Fibroblast of lung (primary cell): Measurements from ENCODE around the gene SCUBE3. TPM values are rescaled to one million over a fixed set of nuclear protein-coding genes. Genes with fewer than 3 reads are reported as not detected.

Source experiments
- DNase-seq, 2 donors: peaks; one replicate each; pipeline versions ENCODE4 v3.0.0 to v3.0.0-alpha.2; 2010; ENCODE audit warnings: low read depth in 2 of 2
- H2AFZ ChIP-seq: 2 replicates; pipeline ENCODE4 v1.5.1; 2012; ENCODE audit warnings: low read length, control low read depth, inconsistent platforms
- H3K27ac ChIP-seq: 2 replicates; pipeline ENCODE4 v1.5.1; 2011; ENCODE audit warnings: low read length, control low read depth; ENCODE audit not compliant: insufficient read depth
- H3K27me3 ChIP-seq: 2 replicates; pipeline ENCODE4 v1.5.1; 2011; ENCODE audit warnings: mild to moderate bottlenecking, low read length; ENCODE audit not compliant: control insufficient read depth, insufficient read depth
- H3K36me3 ChIP-seq: 2 replicates; pipeline ENCODE4 v1.5.1; 2011; ENCODE audit warnings: low read length; ENCODE audit not compliant: control insufficient read depth, insufficient read depth
- H3K4me1 ChIP-seq: 2 replicates; pipeline ENCODE4 v1.5.1; 2011; ENCODE audit warnings: low read length; ENCODE audit not compliant: control insufficient read depth, insufficient read depth; ENCODE audit errors: extremely low read depth
- H3K4me2 ChIP-seq: 2 replicates; pipeline ENCODE4 v1.5.1; 2011; ENCODE audit warnings: low read length, control low read depth; ENCODE audit not compliant: insufficient read depth; ENCODE audit errors: extremely low read depth
- H3K4me3 ChIP-seq, 4 experiments: fragments of 200-600 bp in 1 of 4; sonication (generic) in 1 of 4; replicated peaks in 1 of 4; 2 replicates each; pipeline ENCODE4 v1.5.1; 2011 to 2016; ENCODE audit warnings: low read length in 4 of 4, low read depth in 3 of 4, mild to moderate bottlenecking in 3 of 4, control low read depth in 2 of 4, inconsistent platforms in 1 of 4, mixed read lengths in 1 of 4; ENCODE audit not compliant: insufficient read depth in 1 of 4; ENCODE audit errors: control extremely low read depth in 1 of 4
- H3K79me2 ChIP-seq: 2 replicates; pipeline ENCODE4 v1.5.1; 2012; ENCODE audit warnings: mild to moderate bottlenecking, low read length, inconsistent platforms; ENCODE audit not compliant: control insufficient read depth, insufficient read depth
- H3K9ac ChIP-seq: 2 replicates; pipeline ENCODE4 v1.5.1; 2011; ENCODE audit warnings: mild to moderate bottlenecking, low read length, control low read depth; ENCODE audit not compliant: insufficient read depth
- H3K9me3 ChIP-seq: 2 replicates; pipeline ENCODE4 v1.5.1; 2012; ENCODE audit warnings: low read depth, low read length; ENCODE audit not compliant: control insufficient read depth, insufficient read depth
- H4K20me1 ChIP-seq: 2 replicates; pipeline ENCODE4 v1.5.1; 2011; ENCODE audit warnings: low read length; ENCODE audit not compliant: control insufficient read depth, insufficient read depth; ENCODE audit errors: extremely low read depth
- EZH2 ChIP-seq: IDR thresholded peaks from 2 replicates; pipeline ENCODE4 v1.5.1; 2012; ENCODE audit warnings: low read length, control low read depth, mild to moderate bottlenecking; ENCODE audit errors: missing control alignments
- polyA plus RNA-seq, 2 donors: library from polyadenylated mRNA; depleted of rRNA in 1 of 2; stranded (reverse) in 1 of 2; unstranded in 1 of 2; fragments of >200 nt; gene quantifications; 2 replicates each; pipeline ENCODE4 v1.2.1, GENCODE V29; 2011 to 2012; ENCODE audit warnings: missing spikeins in 1 of 2
- total RNA-seq: library from RNA; depleted of rRNA; stranded (reverse); fragments of >200 nt; gene quantifications from 2 replicates; pipeline ENCODE4 v1.2.1, GENCODE V29; 2014
- TF ChIP-seq, protein P1 (sequence below), 2 donors: IDR thresholded peaks in 1 of 2; conservative IDR thresholded peaks in 1 of 2; 1 replicate in 1 of 2; 2 replicates in 1 of 2; pipeline ENCODE4 v1.5.1; 2011 to 2012; ENCODE audit warnings: low read length in 2 of 2, control low read depth in 1 of 2, inconsistent platforms in 1 of 2, low read depth in 1 of 2, mild to moderate bottlenecking in 1 of 2

Gene SCUBE3
- total and polyA plus RNA-seq, 2 donors (not counting 1 experiment from before 2014, with no cell fraction given): under 0.01 to 1.2 TPM

DNA sequence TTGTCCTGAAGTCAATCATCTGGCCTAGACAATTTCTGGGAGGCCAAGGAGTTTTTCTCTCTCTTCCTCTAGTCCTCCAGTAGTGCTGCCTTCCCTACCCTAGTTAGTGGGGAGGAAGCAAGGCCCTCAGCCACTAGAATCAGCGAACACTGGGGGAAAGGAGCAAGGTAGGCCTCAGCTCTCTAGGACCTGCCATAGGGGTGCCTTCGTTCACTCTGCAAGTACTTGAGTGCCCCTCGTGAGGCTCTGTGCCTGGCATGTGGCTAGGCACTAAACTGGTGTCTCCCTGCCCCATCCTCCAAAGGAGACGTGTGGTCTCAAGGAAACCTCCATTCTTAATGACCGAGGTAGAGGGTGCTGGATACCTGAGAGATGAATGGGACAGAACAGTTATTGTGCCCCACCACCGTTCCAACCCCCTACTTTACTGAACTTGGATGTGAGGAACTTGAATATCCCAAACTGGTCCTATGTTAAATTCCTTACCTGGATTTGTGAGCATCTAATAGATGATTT, 84.9 kb downstream of the SCUBE3 start:
- no peak overlapping the region for H3K9ac ChIP-seq

DNA sequence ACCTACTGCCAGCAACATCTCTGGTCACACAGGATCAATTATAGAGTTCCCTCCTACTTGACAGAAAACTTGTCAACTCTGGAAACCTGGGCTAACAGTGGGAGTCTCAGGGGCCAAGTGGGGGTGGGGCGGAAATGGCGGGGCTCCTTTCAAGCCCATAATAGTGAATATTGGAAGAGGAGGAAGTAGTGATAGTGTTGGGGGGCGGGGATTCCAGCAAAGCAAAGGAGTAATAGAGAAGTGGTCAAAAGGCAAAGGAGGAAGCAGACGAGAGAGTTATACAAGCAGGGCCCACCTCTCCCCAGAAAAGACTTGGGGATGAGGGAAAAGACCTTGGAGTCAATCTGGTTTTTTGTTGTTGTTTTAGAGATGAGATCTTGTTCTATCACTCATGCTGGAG, 85.9 kb downstream of the SCUBE3 start:
- Histone ChIP-seq H3K27me3 (no peaks in the 10 kb centered on the region), H3K9ac (no peak overlapping the region), H3K9me3 (no peaks in the 10 kb centered on the region), H4K20me1 (no peaks in the 10 kb centered on the region), H3K27ac (no peak overlapping the region), H3K4me1 (peaks cover 2% of the 10 kb centered on the region), H3K4me2 (no peak overlapping the region), H3K79me2 (no peaks in the 10 kb centered on the region), H3K36me3 (peaks cover 6% of the 10 kb centered on the region), H3K4me3 (no peak overlapping the region), H2AFZ (no peak overlapping the region)
- TF ChIP-seq, protein P1, sequence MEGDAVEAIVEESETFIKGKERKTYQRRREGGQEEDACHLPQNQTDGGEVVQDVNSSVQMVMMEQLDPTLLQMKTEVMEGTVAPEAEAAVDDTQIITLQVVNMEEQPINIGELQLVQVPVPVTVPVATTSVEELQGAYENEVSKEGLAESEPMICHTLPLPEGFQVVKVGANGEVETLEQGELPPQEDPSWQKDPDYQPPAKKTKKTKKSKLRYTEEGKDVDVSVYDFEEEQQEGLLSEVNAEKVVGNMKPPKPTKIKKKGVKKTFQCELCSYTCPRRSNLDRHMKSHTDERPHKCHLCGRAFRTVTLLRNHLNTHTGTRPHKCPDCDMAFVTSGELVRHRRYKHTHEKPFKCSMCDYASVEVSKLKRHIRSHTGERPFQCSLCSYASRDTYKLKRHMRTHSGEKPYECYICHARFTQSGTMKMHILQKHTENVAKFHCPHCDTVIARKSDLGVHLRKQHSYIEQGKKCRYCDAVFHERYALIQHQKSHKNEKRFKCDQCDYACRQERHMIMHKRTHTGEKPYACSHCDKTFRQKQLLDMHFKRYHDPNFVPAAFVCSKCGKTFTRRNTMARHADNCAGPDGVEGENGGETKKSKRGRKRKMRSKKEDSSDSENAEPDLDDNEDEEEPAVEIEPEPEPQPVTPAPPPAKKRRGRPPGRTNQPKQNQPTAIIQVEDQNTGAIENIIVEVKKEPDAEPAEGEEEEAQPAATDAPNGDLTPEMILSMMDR (conservative IDR thresholded peaks at IDR 0.05 in 1 of 2, IDR thresholded peaks at IDR 0.05 in 1 of 2; ENCODE audit: low read depth in 1 of 2, low read length in 2 of 2): no peak
- no peak for TF ChIP-seq EZH2
- no peak for DNase-seq

More for the DNA sequence above, 84.9 kb downstream of the SCUBE3 start:
- H3K79me2 ChIP-seq: no peaks in the 10 kb centered on the region
- no peak for TF ChIP-seq EZH2
- TF ChIP-seq, protein P1 (conservative IDR thresholded peaks at IDR 0.05 in 1 of 2, IDR thresholded peaks at IDR 0.05 in 1 of 2; ENCODE audit: low read depth in 1 of 2, low read length in 2 of 2): no peak
- H3K27ac ChIP-seq: no peak overlapping the region
- H3K4me3 ChIP-seq: no peak overlapping the region
- no peak overlapping the region for H2AFZ ChIP-seq
- H3K4me1 ChIP-seq: peaks cover 2% of the 10 kb centered on the region
- no peak for DNase-seq
- H4K20me1 ChIP-seq: no peaks in the 10 kb centered on the region
- no peaks in the 10 kb centered on the region for H3K9me3 ChIP-seq
- H3K4me2 ChIP-seq: no peak overlapping the region
- H3K27me3 ChIP-seq: no peaks in the 10 kb centered on the region
- peaks cover 6% of the 10 kb centered on the region for H3K36me3 ChIP-seq

DNA sequence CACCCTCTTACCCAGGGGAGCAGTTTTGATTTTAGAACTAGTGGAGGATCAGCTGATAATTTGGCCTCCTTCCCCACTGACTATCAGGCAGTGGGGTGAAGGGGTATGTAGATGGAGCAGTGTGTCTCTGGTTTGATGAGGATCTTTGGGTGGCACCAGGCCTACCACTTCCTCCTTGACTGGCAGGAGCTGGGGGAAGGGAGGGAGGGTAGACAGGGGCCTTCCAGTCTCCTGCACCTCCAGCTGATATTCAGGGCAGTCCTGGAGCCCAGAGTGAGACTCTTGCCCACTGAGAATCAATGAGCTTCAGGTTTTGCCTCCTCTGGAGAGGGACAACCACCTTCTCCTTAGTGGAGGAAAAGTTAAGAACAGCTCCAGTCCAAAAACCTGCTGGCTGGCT, 87.1 kb downstream of the SCUBE3 start:
- Histone ChIP-seq H3K27ac (no peak overlapping the region), H3K4me1 (peaks cover 2% of the 10 kb centered on the region), H3K9me3 (no peaks in the 10 kb centered on the region), H3K79me2 (no peaks in the 10 kb centered on the region), H4K20me1 (no peaks in the 10 kb centered on the region), H3K36me3 (peaks cover 2% of the 10 kb centered on the region), H3K27me3 (no peaks in the 10 kb centered on the region), H3K4me3 (no peak overlapping the region), H3K9ac (no peak overlapping the region), H3K4me2 (no peak overlapping the region), H2AFZ (no peak overlapping the region)
- no peak for TF ChIP-seq EZH2
- TF ChIP-seq, protein P1 (conservative IDR thresholded peaks at IDR 0.05 in 1 of 2, IDR thresholded peaks at IDR 0.05 in 1 of 2; ENCODE audit: low read depth in 1 of 2, low read length in 2 of 2): no peak
- DNase-seq: no peak

Other genes with a start within 250 kb of the SCUBE3 start
- 0.17 and 0.51 TPM in 2 replicates for gene TCP11, start 72.6 kb upstream of the SCUBE3 start, total RNA-seq
- 0.16 and 0.24 TPM in 2 replicates for gene TCP11, start 72.6 kb upstream of the SCUBE3 start, polyA plus RNA-seq
- gene ZNF76, start 45.8 kb downstream of the SCUBE3 start, total RNA-seq: 9.8 and 19.5 TPM in 2 replicates
- 9.6 and 11.4 TPM in 2 replicates for gene ZNF76, start 45.8 kb downstream of the SCUBE3 start, polyA plus RNA-seq
- gene DEF6, start 83.9 kb downstream of the SCUBE3 start, total RNA-seq: 0.33 and 0.51 TPM in 2 replicates
- gene DEF6, start 83.9 kb downstream of the SCUBE3 start, polyA plus RNA-seq: 0.12 and 0.17 TPM in 2 replicates
- gene PPARD, start 128.6 kb downstream of the SCUBE3 start, total RNA-seq: 9.8 and 16.3 TPM in 2 replicates
- gene PPARD, start 128.6 kb downstream of the SCUBE3 start, polyA plus RNA-seq: 14.8 and 27.5 TPM in 2 replicates
- gene FANCE, start 238.4 kb downstream of the SCUBE3 start, total RNA-seq: 10.3 and 10.7 TPM in 2 replicates
- 3.2 and 6.9 TPM in 2 replicates for gene FANCE, start 238.4 kb downstream of the SCUBE3 start, polyA plus RNA-seq